GM03348 (cell line): ENCODE data around the gene UBIAD1.
A peak's percentile ranks its signal among the peaks of the same experiment; 100 is the strongest.
"Not testable (repeated sequence)": the region's sequence is repeated elsewhere in the genome, so short reads cannot be mapped to it uniquely, and the experiment has no call there.

ENCODE experiments used
- DNase-seq: peaks from one replicate; pipeline ENCODE4 v3.0.0; 2012; ENCODE audit warnings: low spot score

Gene UBIAD1, protein sequence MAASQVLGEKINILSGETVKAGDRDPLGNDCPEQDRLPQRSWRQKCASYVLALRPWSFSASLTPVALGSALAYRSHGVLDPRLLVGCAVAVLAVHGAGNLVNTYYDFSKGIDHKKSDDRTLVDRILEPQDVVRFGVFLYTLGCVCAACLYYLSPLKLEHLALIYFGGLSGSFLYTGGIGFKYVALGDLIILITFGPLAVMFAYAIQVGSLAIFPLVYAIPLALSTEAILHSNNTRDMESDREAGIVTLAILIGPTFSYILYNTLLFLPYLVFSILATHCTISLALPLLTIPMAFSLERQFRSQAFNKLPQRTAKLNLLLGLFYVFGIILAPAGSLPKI

DNA sequence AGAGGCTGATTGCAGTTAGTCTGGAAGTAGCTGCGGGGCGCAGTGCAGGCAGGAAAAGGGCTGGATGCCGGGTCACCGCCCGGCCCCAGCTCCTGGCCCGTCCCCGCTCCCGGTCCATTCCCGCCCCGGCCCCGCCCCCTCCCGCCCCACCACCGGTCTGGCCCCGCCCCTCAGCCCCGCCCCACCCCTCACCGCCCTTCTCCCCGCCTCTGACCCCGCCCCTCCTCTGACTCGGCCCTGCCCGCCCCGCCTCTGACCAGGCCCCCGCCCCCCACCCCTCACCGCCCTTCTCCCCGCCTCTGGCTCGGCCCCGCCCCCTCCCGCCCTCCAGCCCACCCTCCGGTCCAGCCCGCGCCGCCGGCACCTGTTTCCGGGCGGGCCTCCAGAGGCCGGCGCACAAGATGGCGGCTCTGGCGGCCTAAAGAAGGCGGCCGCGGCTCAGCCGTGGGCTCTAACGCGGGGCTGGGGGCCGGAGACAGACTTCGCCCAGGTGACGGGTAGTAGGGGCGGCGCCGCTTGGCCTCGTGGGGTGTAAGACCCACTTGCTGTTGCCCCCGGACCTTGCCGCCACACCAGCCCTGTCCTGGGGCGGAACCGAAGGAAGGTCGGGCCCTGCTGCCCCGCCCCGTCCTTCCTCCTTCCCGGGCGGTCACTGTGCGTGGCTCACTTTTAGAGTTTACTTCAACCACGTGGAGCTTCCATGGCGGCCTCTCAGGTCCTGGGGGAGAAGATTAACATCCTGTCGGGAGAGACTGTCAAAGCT is at the start of gene UBIAD1:
Gene UBIAD1, plus strand, starts transcription at position 367 of the 763 bp plus-strand sequence. Its CDS starts 334 bp downstream, at position 701.
- peak; percentile 99 for DNase-seq

DNA sequence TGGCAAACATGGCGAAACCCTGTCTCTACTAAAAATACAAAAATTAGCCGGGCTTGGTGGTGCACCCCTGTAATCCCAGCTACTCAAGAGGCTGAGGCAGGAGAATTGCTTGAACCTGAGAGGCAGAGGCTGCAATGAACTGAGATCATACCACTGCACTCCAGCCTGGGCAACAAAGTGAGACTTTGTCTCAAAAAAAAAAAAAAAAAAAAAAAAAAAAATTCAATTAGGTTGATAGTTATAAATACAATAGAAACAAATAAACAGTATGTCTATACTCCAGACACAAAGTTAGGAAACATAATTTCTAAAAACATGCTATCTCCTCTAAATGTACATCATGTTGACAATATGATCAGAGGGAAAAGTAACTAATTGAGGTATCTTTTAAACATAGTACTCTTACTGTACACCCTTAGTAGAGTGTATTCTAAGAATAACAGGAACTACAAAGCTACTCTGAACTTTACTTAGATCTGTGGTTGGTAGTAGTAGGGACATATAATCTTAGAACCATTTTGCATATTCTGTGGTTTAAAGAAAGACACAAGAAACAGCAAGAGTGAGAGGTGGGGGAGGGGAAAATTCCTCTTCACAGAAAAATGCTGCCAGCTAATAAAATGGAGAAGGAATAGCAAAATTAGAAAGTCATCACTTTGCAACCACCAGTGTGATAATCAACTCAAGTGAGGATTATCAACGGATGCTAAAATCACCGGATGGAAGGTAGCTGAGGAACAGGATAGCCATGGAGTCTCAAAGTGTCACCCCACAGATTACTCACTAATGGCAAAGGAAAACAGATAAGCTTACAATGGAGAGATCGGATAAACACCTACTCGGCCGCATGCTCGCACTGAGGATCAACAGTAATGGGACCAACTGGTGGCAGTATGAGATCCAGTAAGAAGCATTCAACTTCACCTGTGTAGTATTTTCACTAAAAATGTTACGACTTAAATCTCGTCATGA is 45.6 kb upstream of the UBIAD1 start:
- no peak for DNase-seq

DNA sequence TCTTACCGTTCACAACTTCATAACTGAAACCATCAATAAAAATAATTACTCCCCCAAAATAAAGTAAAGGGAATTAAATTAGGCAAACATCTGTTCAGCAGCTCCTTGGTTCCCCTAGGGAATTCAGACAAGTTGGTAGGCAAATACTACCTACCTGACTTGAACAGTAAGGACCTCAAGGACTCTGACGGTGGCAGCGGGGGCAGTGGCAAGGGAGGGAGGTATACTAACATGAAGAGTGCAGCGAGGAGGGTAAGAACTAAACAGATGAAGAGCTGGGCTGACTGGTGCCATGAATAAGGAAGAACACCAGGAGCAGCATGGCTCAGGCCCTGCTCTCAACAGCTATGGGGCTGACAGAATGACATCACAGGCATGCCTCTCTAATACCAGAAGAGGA is 43.8 kb upstream of the UBIAD1 start:
- DNase-seq = no peak

DNA sequence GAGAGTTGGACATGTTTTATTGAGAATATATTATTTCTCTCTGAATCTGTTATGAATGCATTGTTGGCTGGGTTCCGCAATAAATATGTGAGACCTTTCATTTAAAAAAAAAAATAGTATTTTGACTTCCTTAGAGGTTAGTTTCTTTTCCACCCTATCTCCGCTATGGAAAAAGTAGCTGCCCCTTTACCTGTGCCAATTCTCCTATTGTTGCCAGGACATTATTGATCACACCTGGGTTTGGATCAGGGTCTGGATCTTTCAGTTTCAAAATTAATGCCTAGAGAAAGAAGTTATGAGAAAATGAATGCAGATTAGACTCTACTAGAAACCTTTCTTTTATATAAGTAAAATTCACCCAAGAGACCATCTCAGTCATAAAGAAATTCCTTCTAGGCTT is 39.8 kb upstream of the UBIAD1 start:
- no peak for DNase-seq

DNA sequence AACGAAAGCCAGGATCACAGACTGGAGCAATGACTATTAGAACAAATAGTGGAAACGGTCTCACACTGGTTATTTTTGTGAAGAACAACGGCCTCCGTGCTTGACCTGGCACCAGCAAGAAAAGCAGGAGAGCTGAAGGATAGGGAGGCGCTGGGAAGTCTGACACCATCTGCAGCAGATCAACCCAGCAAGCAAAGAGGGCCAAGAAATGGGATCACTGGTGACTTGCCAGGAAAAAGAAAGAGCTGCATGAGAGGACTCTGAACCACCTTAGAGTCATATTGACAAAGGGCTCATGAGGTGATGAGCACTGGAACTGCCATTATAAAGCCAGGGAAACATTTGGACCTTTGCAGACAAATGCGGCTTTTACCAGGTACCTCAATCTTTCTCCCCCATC is 35.6 kb upstream of the UBIAD1 start:
- DNase-seq = no peak

DNA sequence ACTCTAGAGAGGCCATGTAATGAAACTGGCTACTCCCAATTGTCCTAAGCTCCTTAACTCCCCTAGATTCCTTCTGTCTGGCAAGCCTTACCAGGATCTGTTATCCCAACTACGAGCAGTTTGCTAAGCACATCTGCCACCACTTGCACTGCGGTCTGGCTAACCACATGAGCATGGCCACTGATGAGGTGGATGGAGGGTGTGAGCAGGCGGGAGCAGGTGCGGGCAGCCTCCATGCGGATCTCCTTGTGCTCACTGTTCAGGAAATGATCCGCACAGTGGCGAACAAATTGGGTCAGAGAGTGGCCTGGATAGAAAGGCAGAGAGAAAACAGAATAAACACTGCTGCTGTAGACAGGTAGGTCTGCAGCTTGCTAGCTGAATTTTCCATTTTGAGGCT is 34.7 kb upstream of the UBIAD1 start:
- DNase-seq = no peak

DNA sequence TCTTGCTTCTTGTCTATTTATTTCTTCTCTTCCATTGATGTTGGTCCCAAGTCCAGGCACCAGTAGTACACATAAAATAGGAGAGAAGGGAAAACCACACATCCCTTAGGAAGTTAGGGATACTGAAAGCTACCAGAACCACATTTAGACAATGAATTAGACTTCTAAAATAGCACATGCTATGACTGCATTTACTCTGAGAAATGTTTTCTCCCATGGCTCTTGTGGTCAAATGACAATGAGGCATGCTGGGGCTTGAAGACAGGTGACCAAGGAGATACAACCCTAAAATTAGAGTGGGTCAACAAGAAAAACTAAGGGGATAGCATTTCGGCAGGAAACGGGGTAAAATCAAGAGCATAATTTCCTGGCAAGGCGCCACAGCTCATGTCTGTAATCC is 27.8 kb upstream of the UBIAD1 start:
- DNase-seq = no peak

DNA sequence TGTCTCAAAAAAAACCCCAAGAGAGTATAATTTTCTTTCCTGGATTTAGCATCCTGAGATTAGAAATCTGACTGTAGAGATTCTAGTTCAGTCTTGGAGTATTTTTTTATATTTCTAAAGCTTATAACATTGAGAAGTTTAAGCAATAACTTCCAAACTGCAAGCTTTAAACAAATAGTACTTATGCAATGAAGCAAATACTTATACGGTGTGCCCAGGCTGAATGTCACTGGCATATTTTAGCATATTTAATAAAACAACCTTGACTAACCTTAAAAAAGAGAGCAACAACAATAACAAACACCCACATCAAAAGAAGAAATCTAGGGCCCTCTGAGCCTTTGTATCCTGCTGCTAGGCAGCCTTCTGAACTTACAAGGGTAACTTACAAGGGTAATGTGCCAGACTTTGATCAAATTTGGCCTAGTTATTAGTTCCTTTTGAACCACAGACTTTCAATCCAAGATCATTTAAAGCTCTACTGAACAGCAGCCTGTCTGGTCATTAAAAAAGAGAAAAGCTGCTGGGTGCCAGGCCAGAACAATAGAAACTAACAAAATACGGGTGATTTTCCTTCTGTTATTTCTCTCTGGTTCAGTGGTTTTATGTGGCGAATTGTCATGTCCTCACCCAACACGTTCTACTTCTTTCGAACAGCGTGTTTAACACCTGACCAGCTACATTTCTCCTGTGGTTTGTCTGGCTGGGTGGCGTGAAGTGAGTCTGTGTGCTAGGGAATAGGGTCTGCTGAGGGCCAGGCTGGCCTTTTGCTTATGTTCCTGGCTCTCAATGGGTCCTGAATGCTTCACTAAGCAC is 26.9 kb upstream of the UBIAD1 start:
- no peak for DNase-seq

DNA sequence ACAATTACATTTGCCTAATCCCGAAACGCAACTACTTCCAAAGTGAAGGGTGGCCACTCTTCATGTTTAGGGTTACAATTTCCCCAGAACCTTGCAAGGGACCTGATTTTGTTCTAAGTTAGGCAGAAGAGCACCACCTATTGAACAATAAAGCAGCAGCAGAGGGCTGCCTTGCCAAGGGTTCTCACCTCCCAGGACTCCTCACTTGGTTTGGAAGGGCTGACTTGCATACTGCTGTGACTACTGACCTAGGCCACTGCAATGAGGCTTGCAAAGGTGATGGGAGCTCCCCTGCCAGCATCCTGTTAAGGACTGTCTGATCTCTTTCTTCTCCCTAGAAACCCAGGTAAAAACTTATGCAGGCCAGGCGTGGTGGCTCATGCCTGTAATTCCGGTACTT is 24.8 kb upstream of the UBIAD1 start:
- DNase-seq = no peak

DNA sequence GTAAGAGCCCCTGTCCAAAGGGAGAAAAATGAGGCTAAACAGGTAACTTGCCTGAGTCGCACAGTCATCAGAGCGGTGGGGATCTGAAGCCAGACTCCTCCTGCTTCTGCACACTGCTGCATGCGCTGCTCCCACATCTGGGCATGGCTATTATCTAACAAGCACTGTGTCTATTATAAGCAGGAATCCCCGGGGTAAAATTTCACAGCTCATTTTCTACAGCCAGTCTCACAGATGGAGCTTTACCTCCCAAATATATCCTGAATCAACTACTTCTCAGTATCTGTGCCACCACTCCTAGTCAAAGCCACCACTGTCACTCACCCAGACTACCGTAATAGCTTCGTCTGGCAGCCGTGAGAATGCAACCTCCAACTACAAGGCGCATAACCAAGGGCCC is 20.5 kb upstream of the UBIAD1 start:
- DNase-seq = no peak

DNA sequence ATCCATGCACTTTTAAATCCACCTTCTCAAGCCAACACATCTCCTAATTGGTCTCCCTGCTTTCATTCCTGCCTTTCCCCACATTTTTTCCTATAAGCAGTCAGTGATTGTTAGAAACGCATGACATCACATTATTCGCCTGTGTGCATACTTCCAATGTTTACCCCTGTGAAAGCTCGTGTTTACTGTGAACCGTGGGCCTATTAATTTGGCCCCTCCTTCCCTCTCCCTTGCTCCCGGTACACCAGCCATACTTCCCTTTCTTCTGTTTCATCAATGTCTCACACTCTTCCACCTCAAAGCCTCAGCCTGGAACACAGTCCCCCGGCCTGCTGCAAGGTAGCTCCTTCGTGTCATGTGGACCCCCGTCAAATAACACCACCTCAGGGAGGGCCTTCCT is 19.8 kb upstream of the UBIAD1 start:
- DNase-seq = no peak

DNA sequence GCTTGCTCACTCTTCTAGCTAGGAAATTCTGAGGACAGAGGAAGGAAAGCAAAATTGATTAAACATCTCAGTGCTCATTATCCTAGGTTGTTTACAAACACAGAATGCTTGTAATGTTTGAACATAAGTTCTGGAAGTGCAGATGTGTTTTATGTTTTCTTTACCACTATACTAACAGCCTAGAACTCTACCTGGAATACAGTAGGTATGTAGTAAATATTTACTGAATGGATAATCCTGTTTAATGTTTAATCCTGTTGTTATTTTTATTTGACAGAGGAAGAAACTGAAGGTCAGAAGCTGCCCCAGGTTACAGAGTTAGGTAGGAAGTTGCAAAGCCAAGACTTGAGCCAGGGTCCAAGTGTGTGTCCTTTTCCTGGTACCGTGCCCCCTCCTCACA is 16.7 kb upstream of the UBIAD1 start:
- DNase-seq = no peak

DNA sequence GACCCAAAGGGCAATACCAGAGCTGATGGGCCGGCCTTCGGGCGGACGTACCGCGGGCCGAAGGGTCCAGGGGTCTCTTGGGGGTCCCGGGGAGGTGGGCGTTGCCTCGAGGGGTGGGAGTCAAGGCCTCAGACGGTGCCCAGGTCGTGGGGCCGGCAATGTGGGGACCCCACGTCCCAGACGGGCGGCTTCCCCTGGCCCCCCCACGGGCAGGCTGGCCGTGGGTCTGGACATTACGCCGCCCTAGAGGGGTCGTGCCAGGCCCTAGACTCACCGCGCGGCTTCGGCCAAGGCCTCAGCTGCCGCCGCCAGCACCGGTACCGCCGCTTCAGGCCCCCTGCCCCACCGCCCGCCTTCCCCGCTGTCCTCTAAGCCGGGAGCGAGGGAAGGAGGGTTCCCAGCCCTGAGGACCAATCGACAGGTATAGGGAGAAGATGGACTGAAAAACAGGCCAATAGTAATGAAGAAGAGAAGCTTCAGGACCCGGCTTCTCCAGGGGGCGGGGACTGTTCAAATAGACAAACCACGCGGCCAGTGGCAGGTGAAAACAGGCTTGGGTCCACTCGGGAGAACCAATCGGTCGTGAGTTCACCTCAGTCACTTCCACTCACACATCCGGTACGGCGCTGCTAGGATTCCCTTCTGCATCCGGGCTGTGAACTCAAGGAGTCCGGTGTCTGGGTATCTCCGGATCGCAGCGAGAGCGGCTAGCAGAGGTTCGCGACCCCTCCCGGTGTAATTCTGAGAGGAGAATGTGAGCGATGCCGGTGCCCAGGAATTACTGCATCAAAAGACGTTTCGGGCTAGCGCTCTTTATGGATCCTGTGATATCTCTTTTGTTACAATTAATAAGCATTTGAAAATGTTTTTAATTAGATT is 10.6 kb upstream of the UBIAD1 start, which contains the start of gene MTOR:
Gene MTOR, minus strand, starts transcription at position 381 of the 879 bp plus-strand sequence. CDS start 3,142 bp downstream, outside the sequence.
- DNase-seq = peak; percentile 100

DNA sequence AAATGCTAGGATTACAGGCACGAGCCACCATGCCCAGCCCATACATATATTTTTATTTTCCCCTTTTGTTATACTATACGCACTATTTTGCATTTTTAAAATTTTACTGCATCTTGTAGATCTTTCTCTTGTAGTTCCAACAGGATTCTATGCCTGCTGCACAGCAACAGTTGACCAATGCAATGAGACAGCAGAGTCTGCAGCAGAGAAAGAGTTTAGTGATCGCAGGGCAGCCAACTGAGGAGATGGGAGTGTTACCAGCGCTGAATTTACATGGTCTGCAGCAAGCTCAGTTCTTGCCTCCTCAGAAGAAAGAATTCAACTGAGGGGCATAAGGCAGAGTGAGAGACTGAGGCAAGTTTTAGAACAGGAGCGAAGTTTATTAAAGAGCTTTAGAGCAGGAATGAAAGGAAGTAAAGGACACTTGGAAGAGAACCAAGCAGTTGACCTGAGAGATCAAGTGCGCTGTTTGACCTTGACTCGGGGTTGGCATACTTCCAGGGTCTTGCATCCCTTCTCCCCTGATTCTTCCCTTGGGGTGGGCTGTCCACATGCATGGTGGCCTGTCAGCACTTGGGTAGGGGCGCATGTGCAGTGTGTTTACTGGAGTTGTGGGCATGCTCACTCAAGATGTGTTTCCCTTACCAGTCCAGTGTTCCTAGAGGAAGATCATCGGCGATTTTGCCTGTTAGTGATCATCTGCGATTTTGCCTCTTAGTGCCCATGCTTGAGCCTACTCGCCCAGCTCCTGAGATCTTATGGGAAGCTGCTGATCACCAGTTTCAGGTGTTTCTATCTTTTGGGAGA is 6.5 kb upstream of the UBIAD1 start:
- DNase-seq = no peak

DNA sequence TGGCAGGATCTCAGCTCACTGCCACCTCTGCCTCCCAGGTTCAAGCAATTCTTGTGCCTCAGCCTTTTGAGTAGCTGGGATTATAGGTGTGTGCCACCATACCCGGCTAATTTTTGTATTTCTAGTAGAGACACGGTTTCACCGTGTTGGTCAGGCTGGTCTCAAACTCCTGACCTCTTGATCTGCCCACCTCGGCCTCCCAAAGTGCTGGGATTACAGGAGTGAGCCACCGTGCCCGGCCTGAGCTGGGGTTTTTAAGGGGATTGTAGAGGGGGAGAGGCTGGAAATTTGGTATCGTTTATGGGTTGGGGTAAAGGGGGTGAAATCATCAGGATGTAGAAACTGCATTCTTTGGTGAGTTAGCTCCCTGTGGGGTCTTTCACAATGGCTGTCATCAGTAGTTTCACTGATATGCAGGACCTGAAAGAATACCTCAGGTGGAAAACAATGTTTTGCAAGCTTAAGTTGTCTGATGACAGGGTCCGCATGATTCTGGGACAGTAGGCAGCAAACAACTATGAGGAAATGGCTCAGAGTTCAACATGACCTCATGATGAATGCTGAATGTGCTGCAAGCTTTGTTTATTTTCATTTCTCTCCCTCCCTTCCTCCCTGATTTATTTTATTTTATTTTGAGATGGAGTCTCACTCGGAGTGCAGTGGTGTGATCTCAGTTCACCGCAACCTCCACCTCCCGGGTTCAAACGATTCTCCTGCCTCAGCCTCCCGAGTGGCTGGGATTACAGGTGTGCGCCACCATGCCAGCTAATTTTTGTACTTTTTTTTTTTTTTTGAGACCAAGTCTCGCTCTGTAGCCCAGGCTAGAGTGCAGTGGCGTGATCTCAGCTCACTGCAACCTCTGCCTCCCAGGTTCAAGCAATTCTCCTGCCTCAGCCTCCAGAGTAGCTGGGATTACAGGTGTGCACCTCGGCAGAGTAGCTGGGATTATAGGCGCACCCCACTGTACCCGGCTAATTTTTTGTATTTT is 5.4 kb upstream of the UBIAD1 start:
- not testable (repeated sequence) for DNase-seq

DNA sequence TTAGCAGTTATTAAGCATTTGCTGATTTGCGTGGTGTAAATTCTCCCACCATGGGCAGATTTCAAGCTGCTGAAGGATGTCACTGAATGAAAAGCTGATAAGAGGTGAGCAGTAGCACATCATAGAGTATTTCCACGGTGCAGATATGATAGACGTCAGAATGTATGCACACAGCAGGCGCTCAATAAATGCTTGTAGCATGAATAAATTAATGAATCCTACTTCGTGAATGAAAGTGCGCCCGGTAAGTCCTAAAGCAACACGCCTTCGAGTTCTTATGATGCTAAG is 510 bp upstream of the UBIAD1 start:
- DNase-seq = no peak

DNA sequence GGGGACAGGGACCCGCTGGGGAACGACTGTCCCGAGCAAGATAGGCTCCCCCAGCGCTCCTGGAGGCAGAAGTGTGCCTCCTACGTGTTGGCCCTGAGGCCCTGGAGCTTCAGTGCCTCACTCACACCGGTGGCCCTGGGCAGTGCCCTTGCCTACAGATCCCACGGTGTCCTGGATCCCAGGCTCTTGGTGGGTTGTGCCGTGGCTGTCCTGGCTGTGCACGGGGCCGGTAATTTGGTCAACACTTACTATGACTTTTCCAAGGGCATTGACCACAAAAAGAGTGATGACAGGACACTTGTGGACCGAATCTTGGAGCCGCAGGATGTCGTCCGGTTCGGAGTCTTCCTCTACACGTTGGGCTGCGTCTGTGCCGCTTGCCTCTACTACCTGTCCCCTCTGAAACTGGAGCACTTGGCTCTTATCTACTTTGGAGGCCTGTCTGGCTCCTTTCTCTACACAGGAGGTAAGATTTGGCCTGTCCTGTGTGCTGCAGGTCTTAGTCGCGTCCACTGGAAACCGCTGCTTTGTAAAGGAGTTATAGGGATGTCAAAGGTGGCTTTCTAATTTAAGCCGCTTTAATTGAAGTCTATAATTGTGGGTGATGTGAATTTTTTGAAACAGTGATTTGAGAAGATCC is 717 bp downstream of the UBIAD1 start:
- DNase-seq = no peak

DNA sequence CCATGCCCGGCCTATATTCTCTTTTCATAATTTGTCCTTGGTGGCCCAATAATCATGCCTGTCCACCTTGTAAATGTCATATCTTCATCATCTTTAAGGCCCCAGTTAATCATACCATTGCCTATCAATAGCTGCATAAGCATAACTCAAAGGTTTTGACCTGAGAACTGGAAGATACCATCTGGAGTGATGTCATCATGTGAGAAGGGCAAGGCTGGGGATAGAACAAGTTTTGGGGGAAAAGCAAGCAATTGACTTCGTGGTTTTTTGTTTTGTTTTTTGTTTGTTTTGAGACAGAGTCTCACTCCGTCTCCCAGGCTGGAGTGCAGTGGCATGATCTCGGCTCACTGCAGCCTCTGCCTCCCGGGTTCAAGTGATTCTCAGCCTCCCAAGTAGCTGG is 6.2 kb downstream of the UBIAD1 start:
- DNase-seq = no peak
